Ecto neural progenitor cell (in vitro differentiated cells): ENCODE measurements around the gene GPRC5B.

ENCODE experiments used
- DNase-seq: peaks from one replicate; pipeline ENCODE4 v3.0.0-alpha.2; 2018; ENCODE audit warnings: low spot score

The GPRC5B gene

GRCh38 chr16:19872179-19872863, 12.3 kb downstream of the GPRC5B start:
- DNase-seq: no peak

GRCh38 chr16:19871721-19872120, 12.9 kb downstream of the GPRC5B start:
- DNase-seq: no peak

DNA sequence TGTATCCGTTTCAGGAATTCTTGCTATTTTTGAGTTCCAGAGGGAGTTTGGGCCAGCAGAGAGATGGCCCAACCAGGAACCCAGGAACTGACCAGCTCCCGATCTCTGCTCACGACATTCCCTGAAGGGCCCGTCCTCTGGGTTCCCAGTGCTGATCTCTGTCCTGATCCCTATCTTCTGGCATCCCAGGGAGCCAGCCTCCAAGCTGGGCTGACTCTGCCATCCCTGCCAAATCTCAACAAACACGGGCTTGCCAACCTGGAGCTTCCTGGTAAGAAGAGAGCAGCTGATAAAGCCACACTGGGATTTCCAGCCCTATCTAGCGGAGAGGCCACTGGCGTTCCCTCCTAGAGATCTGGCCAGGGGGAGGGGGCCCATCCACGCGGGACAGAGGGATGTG, 16.2 kb downstream of the GPRC5B start:
- DNase-seq: no peak

DNA sequence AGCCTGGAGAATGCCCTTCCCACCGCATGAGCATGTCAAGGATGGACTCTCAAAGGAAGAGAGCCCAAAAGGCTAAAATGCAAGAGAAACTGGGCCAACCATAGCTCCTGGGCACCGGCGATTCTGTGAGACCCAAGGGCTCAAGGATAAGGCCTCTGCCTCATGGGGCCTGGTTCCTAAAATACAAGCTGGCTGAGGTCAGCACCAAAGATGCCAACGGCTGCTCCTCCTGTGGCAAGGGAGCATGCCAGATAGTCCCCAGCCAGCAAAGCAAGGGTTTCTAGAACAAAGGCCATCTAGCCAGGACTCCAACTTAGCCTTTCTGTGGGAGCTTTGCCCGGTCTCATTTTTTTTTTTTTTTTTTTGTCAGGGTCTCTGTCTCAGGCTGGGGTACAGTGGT, 20.1 kb downstream of the GPRC5B start:
- DNase-seq: no peak

GRCh38 chr16:19863990-19864389, 20.7 kb downstream of the GPRC5B start:
- no peak for DNase-seq

DNA sequence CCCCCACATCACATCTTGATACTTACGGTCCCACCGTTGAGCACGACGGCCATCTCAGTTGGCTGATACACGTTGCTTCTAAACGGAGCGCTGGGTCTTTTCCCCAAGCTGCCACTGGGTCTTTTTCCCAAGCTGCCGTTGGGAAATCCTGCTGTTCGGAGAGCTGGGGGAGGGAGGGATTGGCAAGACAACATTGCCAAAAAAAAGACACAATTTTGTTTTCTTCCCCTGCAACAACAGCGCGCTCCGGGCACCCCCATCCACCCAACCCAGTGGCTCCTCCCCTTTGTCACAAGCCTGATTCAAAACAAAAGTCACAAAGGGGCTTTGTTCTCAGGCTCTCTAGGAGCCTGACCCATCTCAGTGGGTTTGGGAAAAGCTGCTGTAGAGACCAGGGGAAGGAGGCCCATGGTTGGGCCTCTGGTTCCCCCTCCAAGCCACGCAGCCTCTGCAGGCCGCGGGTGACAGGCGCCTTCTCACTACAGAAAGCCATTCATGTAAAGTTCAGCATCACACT, 22.8 kb downstream of the GPRC5B start:
- DNase-seq: peak; percentile 80

GRCh38 chr16:19861133-19861532, 23.5 kb downstream of the GPRC5B start:
- no peak for DNase-seq

GRCh38 chr16:19860166-19861041, 24.2 kb downstream of the GPRC5B start:
- DNase-seq: no peak

GRCh38 chr16:19859603-19860002, 25.0 kb downstream of the GPRC5B start:
- DNase-seq: no peak

DNA sequence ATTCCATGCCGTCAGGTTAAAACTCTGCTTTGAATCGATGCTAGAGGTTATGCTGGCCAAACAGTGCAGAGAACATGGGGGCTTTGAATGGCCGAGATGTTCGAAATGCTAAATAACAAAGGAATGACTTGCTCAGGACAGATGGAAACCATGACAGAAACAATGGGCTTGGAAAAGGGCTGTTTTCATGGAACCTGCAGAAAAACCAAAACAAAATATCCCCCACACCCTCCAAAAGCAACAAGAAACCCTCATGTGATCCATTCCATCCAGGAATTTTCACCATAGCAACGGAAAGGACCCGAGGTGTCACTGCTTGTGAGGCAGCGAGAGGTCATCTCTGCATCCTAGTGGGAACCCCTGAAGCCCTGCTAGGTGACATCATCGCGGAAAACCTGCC, 25.5 kb downstream of the GPRC5B start:
- no peak for DNase-seq

- DNase-seq: no peak
Measured at GRCh38 chr16:19858340-19859018, 26.2 kb downstream of the GPRC5B start.

DNA sequence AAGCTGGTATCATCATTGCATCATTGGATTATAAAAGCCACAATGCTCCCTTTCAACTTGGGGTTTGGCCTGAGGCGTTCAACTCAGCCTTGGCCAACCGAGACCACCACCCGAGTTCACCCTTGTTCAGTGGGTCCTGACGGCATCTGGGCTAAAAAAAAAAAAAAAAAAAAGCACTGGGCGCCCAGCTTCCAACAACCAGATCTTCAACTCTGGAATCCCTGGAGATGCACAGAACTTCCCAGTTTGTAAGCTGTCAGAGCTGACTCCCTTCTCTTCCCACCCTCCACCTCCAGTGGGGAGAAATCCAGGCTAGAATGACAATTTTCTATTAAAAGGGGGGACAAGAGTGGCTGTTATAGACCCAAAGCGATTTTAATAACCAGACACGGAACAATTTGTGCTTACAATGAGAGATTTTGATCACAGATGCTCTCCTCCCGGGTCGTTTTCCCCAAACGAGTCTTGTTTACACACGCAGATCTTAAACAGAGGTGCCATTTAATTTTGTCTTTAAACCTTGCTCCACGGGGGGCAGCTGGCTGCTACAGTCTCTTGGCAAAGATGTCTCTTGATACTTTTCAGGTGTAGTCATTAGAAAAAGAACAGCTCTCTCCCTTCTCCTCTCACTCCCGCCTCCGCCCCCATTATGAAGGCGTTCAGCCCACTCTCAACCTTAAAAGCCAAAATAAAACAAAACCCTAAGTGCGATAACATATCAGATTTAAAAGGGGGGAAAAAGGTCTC, 26.9 kb downstream of the GPRC5B start:
- DNase-seq: no peak

- DNase-seq: no peak
Measured at GRCh38 chr16:19856120-19856519, 28.5 kb downstream of the GPRC5B start.

DNA sequence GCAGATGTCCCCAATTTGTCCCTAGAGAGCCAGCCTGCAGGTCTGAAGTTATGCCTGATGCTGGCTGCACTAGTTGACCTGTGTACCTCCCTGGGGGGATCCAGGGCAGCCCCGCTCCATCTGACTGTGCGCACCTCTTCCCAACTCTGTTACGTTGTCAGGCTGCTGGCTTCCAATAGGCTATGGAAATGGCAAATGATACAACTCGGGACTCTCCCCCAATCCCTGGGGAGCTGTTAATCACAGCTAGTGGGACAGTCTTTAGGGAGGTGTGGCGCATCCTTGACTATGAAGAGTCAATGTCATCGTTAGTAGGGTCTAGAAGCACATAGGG, 30.1 kb downstream of the GPRC5B start:
- no peak for DNase-seq

DNA sequence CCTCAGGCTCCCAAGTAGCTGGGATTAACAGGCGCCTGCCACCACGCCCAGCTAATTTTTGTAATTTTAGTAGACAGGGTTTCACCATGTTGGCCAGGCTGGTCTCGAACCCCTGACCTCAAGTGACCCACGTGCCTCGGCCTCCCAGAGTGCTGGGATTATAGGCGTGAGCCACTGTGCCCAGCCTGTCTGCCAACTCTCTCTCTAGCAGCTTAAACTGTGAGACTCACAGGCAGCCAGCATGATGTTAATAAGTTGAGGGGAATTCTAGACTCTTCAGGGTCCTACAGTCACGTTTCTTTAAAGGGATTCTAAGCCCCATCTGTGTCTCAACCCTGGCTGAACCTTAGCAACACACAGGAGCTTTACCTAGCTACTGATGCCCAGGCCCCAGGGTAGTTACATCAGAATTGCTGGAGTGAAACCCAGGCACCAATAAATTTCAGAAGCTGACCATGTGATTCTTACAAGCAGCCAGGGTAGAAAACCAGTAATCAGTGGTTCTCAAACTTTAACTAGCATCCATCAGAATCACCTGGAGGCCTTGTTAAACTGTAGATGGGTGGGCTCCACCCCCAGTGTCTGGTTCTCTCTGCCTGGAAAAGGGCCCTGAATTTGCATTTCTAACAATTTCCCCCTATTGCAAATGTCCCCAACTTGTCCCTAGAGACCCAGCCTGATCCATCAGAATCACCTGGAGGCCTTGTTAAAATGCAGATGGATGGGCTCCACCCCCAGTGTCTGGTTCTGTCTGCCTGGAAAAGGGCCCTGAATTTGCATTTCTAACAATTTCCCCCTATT, 30.7 kb downstream of the GPRC5B start:
- no peak for DNase-seq

GRCh38 chr16:19853132-19853741, 31.4 kb downstream of the GPRC5B start:
- no peak for DNase-seq

GRCh38 chr16:19851476-19851875, 33.2 kb downstream of the GPRC5B start:
- no peak for DNase-seq

GRCh38 chr16:19850131-19850817, 34.4 kb downstream of the GPRC5B start:
- no peak for DNase-seq

- no peak for DNase-seq
Measured at GRCh38 chr16:19848756-19849155, 35.9 kb downstream of the GPRC5B start.

GRCh38 chr16:19846436-19846835, 38.2 kb downstream of the GPRC5B start:
- DNase-seq: no peak
